Kidney (tissue), 14 donors: Measurements from ENCODE around the gene CD101. TPM values are rescaled to one million over a fixed set of nuclear protein-coding genes. Genes with fewer than 3 reads are reported as not detected.

Source experiments
- DNase-seq, 5 donors: peaks; one replicate each; pipeline ENCODE4 v3.0.0-alpha.2; 2013 to 2020
- FAIRE-seq: peaks from 2 replicates; lab custom pipeline; 2012; peaks lifted over from hg19 to GRCh38; lab: Jason Lieb, UNC
- H3K27ac ChIP-seq, 2 donors: one replicate each; pipeline ENCODE4 v1.7.0; 2013; ENCODE audit warnings: low read depth in 2 of 2, low read length in 2 of 2, inconsistent platforms in 1 of 2
- H3K27me3 ChIP-seq: one replicate; pipeline ENCODE4 v1.7.1; 2013; ENCODE audit warnings: low read length, inconsistent platforms; ENCODE audit not compliant: control insufficient read depth, insufficient read depth
- H3K36me3 ChIP-seq, 3 donors: one replicate each; pipeline versions ENCODE4 v1.7.0 to v1.7.1; 2013; ENCODE audit warnings: low read length in 3 of 3, control low read depth in 1 of 3, inconsistent platforms in 1 of 3; ENCODE audit not compliant: insufficient read depth in 3 of 3, control insufficient read depth in 2 of 3
- H3K4me1 ChIP-seq, 3 donors: one replicate each; pipeline versions ENCODE4 v1.7.0 to v1.7.1; 2013; ENCODE audit warnings: low read length in 3 of 3, inconsistent platforms in 1 of 3, low read depth in 1 of 3; ENCODE audit not compliant: control insufficient read depth in 2 of 3, insufficient read depth in 2 of 3
- H3K4me3 ChIP-seq, 3 donors: one replicate each; pipeline versions ENCODE4 v1.7.0 to v1.8.1; 2013; ENCODE audit warnings: low read length in 3 of 3, control low read depth in 1 of 3, inconsistent platforms in 1 of 3
- H3K9ac ChIP-seq, 3 donors: one replicate each; pipeline versions ENCODE4 v1.7.0 to v1.7.1; 2013; ENCODE audit warnings: low read length in 3 of 3, control low read depth in 1 of 3, inconsistent platforms in 1 of 3
- H3K9me3 ChIP-seq, 3 donors: one replicate each; pipeline versions ENCODE4 v1.7.0 to v1.7.1; 2013; ENCODE audit warnings: low read length in 3 of 3, control low read depth in 1 of 3, inconsistent platforms in 1 of 3; ENCODE audit not compliant: control insufficient read depth in 2 of 3, insufficient read depth in 1 of 3
- intact Hi-C: fragments of 100-400 bp; cut with DNase I; formaldehyde crosslinking; loops from one replicate; pipeline ENCODE4 v1.11.1; 2022
- polyA plus RNA-seq: library from polyadenylated mRNA; stranded (reverse); fragments of 350-450 nt; fragmentation: Illumina TruSeq; extraction: RNeasy Lipid Tissue Mini Kit (QIAGEN cat#74804); gene quantifications from one replicate; pipeline ENCODE4 v1.2.3, GENCODE V29; 2014; ENCODE audit warnings: low read depth, low replicate concordance; ENCODE audit not compliant: insufficient read depth
- total RNA-seq: library from RNA; stranded (reverse); fragmentation: NEBNext Ultra II Directional; extraction: Animal tissue kit (Norgen Biotek cat#: 25700); gene quantifications from one replicate; pipeline ENCODE4 v1.2.1, GENCODE V29; 2021
- TF ChIP-seq, protein P1 (sequence below): IDR thresholded peaks from 3 replicates; pipeline ENCODE4 v1.5.1; 2012; ENCODE audit warnings: mild to moderate bottlenecking, moderate library complexity, borderline replicate concordance; ENCODE audit not compliant: insufficient read depth; ENCODE audit errors: extremely low read depth
- donor health status: control.
- donor health status: control.
- donor health status: control.
- donor health status: control.
- donor health status: control.
- donor health status: DM: yes; HTN: yes; CAD: no.
- donor health status: Normal renal cell carcinoma (clear cell type).

The CD101 gene
- total and polyA plus RNA-seq, 2 donors from 2014 or later = 0.22 to 1.3 TPM

DNA sequence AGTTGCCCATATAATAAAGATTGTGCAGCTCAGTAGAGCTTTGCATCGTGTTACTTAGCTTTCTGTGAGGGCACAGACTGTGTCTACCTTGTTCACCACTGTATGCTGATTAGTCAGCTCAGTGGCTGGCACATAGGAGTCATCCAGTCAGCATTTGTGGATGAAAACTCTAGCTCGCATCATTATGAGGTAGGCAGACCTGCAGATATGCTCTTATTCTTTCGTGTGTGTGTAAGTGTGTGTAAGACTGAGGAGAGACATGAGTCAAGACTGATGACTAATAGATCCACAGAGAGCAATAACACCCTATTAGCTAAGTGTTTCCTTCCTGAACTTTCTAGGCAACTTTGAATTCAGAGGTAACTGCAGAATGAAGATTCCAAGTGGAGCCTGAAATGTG, 75.7 kb downstream of the CD101 start:
- no peaks in the 10 kb centered on the region for H3K4me1 ChIP-seq
- peaks cover 4 to 23% (median 16%) of the 10 kb centered on the region in 3 donors for H3K36me3 ChIP-seq
- intact Hi-C loops = no loop called here
- TF ChIP-seq, protein P1, sequence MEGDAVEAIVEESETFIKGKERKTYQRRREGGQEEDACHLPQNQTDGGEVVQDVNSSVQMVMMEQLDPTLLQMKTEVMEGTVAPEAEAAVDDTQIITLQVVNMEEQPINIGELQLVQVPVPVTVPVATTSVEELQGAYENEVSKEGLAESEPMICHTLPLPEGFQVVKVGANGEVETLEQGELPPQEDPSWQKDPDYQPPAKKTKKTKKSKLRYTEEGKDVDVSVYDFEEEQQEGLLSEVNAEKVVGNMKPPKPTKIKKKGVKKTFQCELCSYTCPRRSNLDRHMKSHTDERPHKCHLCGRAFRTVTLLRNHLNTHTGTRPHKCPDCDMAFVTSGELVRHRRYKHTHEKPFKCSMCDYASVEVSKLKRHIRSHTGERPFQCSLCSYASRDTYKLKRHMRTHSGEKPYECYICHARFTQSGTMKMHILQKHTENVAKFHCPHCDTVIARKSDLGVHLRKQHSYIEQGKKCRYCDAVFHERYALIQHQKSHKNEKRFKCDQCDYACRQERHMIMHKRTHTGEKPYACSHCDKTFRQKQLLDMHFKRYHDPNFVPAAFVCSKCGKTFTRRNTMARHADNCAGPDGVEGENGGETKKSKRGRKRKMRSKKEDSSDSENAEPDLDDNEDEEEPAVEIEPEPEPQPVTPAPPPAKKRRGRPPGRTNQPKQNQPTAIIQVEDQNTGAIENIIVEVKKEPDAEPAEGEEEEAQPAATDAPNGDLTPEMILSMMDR = no peak
- no peak overlapping the region for H3K4me3 ChIP-seq
- H3K9me3 ChIP-seq = no peaks in the 10 kb centered on the region
- no peaks in the 10 kb centered on the region for H3K27me3 ChIP-seq
- no peak overlapping the region for H3K27ac ChIP-seq
- DNase-seq (no peak), FAIRE-seq (no peak)
- no peak overlapping the region for H3K9ac ChIP-seq

DNA sequence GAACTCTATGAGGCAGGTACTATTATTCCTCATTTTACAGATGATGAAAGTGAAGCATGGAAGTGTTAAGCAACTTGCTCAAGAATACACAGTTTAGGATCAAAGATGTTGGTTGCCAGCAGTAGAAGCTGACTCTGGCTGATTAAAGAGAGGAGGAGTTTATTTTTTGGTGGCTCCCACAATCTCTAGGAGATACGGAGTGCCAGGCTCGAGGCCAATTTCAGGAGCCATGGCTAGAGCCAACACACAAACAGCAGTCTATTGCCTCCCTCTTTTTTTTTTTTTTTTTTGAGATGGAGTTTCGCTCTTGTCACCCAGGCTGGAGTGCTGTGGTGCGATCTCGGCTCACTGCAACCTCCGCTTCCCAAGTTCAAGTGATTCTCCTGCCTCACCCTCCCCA, 78.2 kb downstream of the CD101 start:
- intact Hi-C loops = no loop called here
- H3K27ac ChIP-seq = no peak overlapping the region
- H3K9ac ChIP-seq = no peak overlapping the region
- peaks cover 4 to 23% (median 16%) of the 10 kb centered on the region in 3 donors for H3K36me3 ChIP-seq
- TF ChIP-seq, protein P1 = no peak
- FAIRE-seq (no peak), DNase-seq (no peak)
- no peaks in the 10 kb centered on the region for H3K27me3 ChIP-seq
- no peaks in the 10 kb centered on the region for H3K4me1 ChIP-seq
- no peak overlapping the region for H3K4me3 ChIP-seq
- no peaks in the 10 kb centered on the region for H3K9me3 ChIP-seq

- no peak overlapping the region for H3K27ac ChIP-seq
Measured at GRCh38 chr1:117084231-117084630, 82.7 kb downstream of the CD101 start.

More at GRCh38 chr1:117084231-117084630, 82.7 kb downstream of the CD101 start:
- FAIRE-seq (no peak), DNase-seq (no peak)
- no peaks in the 10 kb centered on the region for H3K27me3 ChIP-seq
- intact Hi-C loops = no loop called here
- no peaks in the 10 kb centered on the region for H3K4me1 ChIP-seq
- H3K9me3 ChIP-seq = no peaks in the 10 kb centered on the region
- TF ChIP-seq, protein P1 = no peak
- H3K36me3 ChIP-seq = peaks cover 0 to 10% (median 0%) of the 10 kb centered on the region in 3 donors
- no peak overlapping the region for H3K9ac ChIP-seq
- H3K4me3 ChIP-seq = no peak overlapping the region

Other genes with a start within 250 kb of the CD101 start
- 12.1 TPM for gene CD2, start 247.3 kb upstream of the CD101 start, total RNA-seq
- gene CD2, start 247.3 kb upstream of the CD101 start, polyA plus RNA-seq = 0.97 TPM
- 44.8 TPM for gene PTGFRN, start 91.8 kb upstream of the CD101 start, total RNA-seq
- gene PTGFRN, start 91.8 kb upstream of the CD101 start, polyA plus RNA-seq = 16.4 TPM
- gene TTF2, start 58.6 kb downstream of the CD101 start, total RNA-seq = 19.0 TPM
- 4.1 TPM for gene TTF2, start 58.6 kb downstream of the CD101 start, polyA plus RNA-seq
- 4.8 TPM for gene TRIM45, start 120.0 kb downstream of the CD101 start, total RNA-seq
- gene TRIM45, start 120.0 kb downstream of the CD101 start, polyA plus RNA-seq = 4.5 TPM
- gene VTCN1, start 209.2 kb downstream of the CD101 start, total RNA-seq = 32.6 TPM
- 26.5 TPM for gene VTCN1, start 209.2 kb downstream of the CD101 start, polyA plus RNA-seq